Lower leg skin (tissue), 4 donors: ENCODE measurements around the gene VPS51. TPM values are rescaled to one million over a fixed set of nuclear protein-coding genes. Genes with fewer than 3 reads are reported as not detected.
"Not testable (repeated sequence)": the region's sequence is repeated elsewhere in the genome, so short reads cannot be mapped to it uniquely, and the experiment has no call there.

ENCODE experiments used
- DNase-seq, 2 donors: peaks; one replicate each; pipeline ENCODE4 v3.0.0-alpha.2; 2019; ENCODE audit warnings: low spot score in 2 of 2
- H3K4me3 ChIP-seq: fragments of 200-600 bp; sonication (generic); 2 replicates; pipeline ENCODE4 v1.5.1; 2017; ENCODE audit warnings: mild to moderate bottlenecking, low read depth; ENCODE audit not compliant: poor library complexity, severe bottlenecking
- POLR2A ChIP-seq, 2 donors: fragments of 450-650 bp; IDR thresholded peaks; one replicate each; pipeline ENCODE4 v1.6.1; 2016 to 2017; ENCODE audit warnings: antibody characterized with exemption in 2 of 2, mild to moderate bottlenecking in 1 of 2, moderate library complexity in 1 of 2
- WGBS, 2 donors: methylation state at CpG; one replicate each; pipeline ENCODE4 v1.1.5; 2018; 5-methylcytosine and 5-hydroxymethylcytosine counted together
- intact Hi-C: fragments of 100-400 bp; cut with DNase I; formaldehyde crosslinking; loops from one replicate; pipeline ENCODE4 v1.15.0; 2023; ENCODE audit warnings: low total_unique reads
- total RNA-seq, 4 donors: library from RNA; depleted of rRNA; stranded (reverse); fragments of >200 nt; gene quantifications; one replicate each; pipeline ENCODE4 v1.1.0, GENCODE V29; 2016
- TF ChIP-seq, protein P1 (sequence below), 3 donors: fragments of 450-650 bp; IDR thresholded peaks; one replicate each; pipeline ENCODE4 v1.5.1; 2016; ENCODE audit warnings: antibody characterized with exemption in 3 of 3, mild to moderate bottlenecking in 3 of 3, moderate library complexity in 2 of 3

The VPS51 gene
- total RNA-seq, 4 donors from 2014 or later = 373 to 932 (median 648) TPM

DNA sequence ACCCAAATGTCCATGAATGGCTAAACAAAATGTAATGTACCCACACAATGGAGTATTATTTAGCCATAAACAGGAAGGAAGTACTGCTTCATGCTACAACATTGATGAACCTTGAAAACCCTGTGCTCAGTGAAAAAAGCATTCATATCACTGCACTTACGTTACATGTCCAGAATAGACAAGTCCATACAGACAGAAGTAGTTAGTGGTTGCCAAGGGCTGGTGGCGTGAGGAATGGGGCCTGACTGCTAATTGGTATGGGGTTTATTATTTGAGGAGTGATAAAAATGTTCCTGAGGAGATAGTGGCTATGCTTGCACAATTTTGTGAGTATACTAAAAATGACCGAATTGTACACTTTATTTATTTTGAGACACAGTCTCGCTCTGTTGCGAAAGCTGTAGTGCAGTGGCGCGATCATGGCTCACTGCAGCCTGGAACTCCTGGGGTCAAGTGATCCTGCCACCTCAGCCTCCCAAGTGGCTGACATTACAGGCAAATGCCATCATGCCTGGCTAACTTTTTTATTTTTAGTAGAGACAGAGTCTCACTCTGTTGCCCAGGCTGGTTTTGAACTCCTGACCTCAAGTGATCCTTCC lies 46.0 kb downstream of the VPS51 start:
- no peak for DNase-seq
- TF ChIP-seq, protein P1, sequence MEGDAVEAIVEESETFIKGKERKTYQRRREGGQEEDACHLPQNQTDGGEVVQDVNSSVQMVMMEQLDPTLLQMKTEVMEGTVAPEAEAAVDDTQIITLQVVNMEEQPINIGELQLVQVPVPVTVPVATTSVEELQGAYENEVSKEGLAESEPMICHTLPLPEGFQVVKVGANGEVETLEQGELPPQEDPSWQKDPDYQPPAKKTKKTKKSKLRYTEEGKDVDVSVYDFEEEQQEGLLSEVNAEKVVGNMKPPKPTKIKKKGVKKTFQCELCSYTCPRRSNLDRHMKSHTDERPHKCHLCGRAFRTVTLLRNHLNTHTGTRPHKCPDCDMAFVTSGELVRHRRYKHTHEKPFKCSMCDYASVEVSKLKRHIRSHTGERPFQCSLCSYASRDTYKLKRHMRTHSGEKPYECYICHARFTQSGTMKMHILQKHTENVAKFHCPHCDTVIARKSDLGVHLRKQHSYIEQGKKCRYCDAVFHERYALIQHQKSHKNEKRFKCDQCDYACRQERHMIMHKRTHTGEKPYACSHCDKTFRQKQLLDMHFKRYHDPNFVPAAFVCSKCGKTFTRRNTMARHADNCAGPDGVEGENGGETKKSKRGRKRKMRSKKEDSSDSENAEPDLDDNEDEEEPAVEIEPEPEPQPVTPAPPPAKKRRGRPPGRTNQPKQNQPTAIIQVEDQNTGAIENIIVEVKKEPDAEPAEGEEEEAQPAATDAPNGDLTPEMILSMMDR (IDR thresholded peaks at IDR 0.05) = no peak
- TF ChIP-seq POLR2A (IDR thresholded peaks at IDR 0.05) = no peak
- WGBS, 2 donors = 82 to 83% methylated on average over 7 of the region's 7 CpGs
- intact Hi-C loops = no loop called here
- H3K4me3 ChIP-seq = no peak overlapping the region

DNA sequence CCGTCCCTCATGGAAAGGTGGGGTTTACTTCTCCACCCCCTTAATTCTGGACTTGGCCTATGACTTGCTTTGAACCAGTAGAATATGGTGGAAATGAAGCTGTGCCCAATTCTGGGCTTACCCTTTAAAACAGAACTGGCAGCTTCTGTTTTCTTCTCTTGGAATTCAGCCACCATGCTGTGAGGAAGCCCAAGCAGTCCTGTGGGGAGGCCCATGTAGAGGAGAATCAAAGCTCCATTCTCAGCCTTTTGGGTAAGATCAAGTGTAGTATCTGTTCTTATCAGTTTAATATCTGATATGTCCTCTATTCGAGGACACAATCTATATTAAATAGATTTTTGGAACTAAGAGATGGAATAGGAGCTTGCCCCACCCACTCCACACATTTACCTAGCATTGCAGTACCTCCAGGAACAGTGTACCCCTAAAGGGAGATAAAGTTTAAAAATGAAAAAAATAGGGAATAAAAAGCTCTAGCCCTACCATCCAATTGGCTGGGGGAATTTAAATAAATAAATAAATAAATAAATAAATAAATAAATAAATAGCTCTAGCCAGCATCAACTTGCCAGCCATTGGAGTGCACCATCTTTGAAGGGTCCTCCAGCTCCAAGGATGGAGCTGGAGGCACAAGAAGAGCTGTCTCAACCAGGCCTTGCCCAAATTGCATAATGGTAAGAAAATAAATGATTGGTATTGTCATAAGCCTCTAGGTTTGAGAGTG lies 51.5 kb downstream of the VPS51 start:
- intact Hi-C loops = no loop called here
- WGBS, 2 donors = 87 to 90% methylated on average over 2 of the region's 2 CpGs

DNA sequence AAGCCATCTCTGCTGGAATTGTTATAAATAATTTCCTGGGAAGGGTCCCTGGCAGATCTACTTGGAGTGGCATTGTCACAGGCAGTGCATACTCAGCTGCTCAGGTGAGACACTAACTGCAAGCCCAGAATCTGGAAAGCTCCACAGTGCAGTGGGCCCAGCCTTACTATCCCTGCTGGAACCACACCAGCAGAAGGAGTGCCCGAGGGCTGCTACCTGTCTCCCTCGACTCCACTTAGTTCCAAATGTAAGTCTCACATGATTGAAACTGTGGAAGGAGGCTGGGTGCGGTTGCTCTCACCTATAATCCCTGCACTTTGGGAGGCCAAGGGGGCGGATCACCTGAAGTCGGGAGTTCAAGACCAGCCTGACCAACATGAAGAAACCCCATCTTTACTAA lies 52.6 kb downstream of the VPS51 start:
- TF ChIP-seq POLR2A (IDR thresholded peaks at IDR 0.05) = no peak
- TF ChIP-seq, protein P1 (IDR thresholded peaks at IDR 0.05) = no peak
- intact Hi-C loops = no loop called here
- no peak for DNase-seq
- H3K4me3 ChIP-seq = no peak overlapping the region
- WGBS, 2 donors = 63 to 71% methylated on average over 5 of the region's 5 CpGs

More for the DNA sequence above, 51.5 kb downstream of the VPS51 start:
- H3K4me3 ChIP-seq = no peak overlapping the region
- no peak for DNase-seq
- no peak for TF ChIP-seq POLR2A (IDR thresholded peaks at IDR 0.05)
- TF ChIP-seq, protein P1 (IDR thresholded peaks at IDR 0.05) = no peak

DNA sequence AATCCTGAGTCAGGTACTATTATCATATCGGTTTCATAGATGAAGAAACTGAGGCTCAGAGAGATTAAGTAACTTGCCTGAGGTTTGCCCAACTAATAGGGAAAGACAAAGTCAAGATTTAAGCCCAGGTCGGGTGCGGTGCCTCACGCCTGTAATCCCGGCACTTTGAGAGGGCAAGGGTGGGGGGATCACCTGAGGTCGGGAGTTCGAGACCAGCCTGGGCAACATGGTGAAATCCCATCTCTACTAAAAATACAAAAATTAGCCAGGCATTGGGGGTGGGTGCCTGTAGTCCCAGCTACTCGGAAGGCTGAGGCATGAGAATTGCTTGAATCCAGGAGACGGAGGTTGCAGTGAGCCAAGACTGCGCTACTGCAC lies 54.1 kb downstream of the VPS51 start:
- not testable (repeated sequence) for H3K4me3 ChIP-seq

DNA sequence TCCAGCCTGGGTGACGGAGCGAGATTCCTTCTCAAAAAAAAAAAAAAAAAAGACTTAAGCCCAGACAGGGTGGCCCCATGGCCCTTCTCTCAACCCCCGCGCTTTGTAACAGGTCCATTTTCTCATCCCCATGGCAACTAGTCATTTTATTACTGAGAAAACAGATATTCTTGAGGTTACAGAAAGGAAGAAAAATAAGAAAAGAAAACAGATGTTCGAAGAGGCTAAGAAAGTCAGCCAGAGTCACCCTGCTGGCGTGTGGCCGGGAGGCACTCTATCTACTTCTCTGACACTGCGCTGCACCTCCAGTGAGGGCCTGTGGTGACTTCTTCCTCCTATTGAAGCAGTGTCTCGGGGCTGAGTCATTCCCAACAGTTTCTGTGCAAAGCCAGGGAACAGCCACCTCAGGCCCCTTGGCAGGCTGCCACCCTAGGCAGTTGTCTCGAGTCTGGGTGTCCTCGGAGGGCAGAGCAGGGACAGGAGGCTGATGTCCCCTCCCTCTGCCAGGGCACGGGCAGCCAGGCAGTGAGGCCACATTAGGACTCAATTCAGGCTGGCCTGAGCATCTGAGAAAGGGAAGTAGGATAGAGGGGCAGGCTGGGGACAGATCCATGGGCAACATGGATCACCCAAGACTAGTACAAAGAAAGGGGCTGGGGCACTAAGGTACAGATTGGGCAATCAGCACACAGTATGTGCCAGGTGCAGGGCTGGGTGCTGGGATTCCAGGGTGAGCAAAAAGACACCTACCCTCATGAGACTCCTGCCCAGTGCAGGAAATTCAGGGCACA lies 54.7 kb downstream of the VPS51 start:
- WGBS, 2 donors = 23 to 24% methylated on average over 12 of the region's 12 CpGs
- no peak for TF ChIP-seq POLR2A (IDR thresholded peaks at IDR 0.05)
- TF ChIP-seq, protein P1 (IDR thresholded peaks at IDR 0.05) = no peak
- intact Hi-C loops = no loop called here
- H3K4me3 ChIP-seq = no peak overlapping the region
- peak; percentile 81 to 96 for DNase-seq

More for the DNA sequence above, 54.1 kb downstream of the VPS51 start:
- DNase-seq, intact Hi-C loops: not testable (repeated sequence)
- WGBS, 2 donors = 75% methylated on average over 10 of the region's 10 CpGs

DNA sequence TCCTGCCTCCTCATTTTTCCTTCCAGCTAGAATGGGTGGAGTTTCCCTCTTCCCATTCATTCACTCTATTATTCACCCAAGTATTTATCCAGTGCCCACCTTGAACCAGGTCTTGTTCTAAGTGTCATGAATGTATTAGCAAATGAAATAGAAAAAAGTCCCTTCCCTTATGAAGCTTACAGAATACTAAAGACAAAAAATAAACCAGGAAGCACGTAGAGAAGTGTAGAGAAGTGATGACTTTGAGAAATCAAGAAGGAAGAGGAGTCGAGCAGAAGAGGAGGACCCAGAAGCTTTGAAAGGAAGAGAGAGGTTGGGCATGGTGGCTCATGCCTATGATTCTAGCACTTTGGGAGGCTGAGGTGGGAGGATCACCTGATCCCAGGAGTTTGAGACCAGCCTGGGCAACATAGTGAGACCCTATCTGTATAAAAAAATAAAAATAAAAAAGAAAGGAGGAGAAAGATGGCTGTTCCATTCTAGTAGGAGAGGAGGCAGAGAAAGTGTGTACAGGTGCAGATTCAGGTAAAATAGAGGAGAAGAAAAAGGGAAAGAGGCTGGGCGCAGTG lies 55.4 kb downstream of the VPS51 start:
- TF ChIP-seq, protein P1 (IDR thresholded peaks at IDR 0.05) = no peak
- no peak for TF ChIP-seq POLR2A (IDR thresholded peaks at IDR 0.05)
- intact Hi-C loops = no loop called here
- no peak for DNase-seq
- 70 to 72% methylated on average over 3 of the region's 3 CpGs for WGBS, 2 donors
- H3K4me3 ChIP-seq = no peak overlapping the region
